GM19463 (cell line): Measurements from ENCODE around the gene KISS1.

Experiments
- ATAC-seq: cut with Tn5 transposase; IDR thresholded peaks from one replicate; pipeline ENCODE4 v1.9.1; 2021; ENCODE audit warnings: mild to moderate bottlenecking, moderate library complexity; ENCODE audit not compliant: unreplicated experiment

Gene KISS1

DNA sequence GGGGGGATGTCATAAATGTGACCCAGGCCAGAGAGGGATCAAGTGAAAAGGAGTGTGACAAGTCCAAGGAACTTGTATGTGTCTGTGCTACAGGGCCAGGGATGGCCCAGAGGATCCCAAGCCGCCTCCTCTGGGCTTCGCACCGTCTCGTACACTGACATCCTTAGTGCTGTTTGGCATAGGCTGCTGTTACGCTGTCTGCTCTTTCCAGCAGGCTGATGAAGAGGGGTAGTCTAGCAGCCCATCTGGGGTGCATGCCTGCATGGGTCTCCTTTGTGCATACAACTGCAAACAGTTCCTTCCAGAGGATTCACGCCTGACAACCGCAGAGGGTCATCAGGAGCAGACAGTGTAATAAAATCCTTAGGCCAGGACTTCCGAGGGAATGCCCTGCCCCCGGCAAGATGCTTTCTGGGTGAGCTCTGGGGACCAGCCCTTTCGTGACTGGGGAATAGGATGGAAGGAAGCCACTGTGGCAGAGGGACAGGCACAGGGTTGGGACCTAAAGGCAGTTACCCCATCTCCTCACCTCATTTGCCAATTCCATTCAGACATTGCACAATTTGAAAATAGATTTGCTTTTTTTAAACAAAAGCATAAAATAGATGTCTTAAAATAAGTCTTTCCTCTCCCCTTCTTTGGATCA lies 23.8 kb upstream of the KISS1 start:
- ATAC-seq, result no peak

DNA sequence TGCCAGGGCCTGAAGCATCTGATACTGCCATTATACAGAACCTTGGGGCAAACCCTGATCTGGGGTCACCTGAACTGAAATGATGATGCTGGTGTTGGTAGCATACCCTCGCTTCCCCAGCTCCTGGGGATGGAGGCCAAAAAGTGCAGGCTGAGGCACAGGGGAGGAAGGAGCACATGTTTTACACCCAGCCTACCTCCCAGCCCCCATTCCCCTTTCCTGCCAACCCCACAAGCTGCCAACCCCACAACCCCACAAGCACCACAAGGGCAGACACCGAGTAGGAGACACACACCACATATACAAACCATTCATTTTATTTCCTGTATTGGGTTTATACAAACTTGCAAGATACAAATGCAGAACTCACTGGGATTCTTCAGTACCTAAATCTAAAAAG lies 22.3 kb upstream of the KISS1 start:
- no peak for ATAC-seq

GRCh38 chr1:204217648-204218000 lies 21.3 kb upstream of the KISS1 start:
- no peak for ATAC-seq

- ATAC-seq, result no peak
Observed at GRCh38 chr1:204216880-204217647, 20.8 kb upstream of the KISS1 start.

DNA sequence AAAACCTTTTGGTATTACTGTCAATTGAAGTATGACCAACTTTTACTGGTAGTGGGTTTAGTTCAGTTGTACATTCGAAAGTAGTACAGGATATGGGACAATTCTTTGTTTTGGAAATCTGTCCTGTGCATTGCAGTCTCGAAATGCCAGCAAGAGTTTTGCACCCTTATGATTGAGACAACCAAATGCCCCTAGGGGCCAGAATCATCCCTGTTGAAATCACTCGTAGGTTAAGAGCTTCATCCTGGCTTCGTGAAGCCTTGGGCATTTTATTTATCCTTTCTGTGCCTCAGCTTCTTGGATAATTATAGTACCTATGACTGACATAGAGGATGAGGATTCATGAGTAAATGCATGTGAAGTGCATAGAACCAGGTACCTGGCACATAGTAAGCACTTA lies 19.9 kb upstream of the KISS1 start:
- ATAC-seq, result no peak

DNA sequence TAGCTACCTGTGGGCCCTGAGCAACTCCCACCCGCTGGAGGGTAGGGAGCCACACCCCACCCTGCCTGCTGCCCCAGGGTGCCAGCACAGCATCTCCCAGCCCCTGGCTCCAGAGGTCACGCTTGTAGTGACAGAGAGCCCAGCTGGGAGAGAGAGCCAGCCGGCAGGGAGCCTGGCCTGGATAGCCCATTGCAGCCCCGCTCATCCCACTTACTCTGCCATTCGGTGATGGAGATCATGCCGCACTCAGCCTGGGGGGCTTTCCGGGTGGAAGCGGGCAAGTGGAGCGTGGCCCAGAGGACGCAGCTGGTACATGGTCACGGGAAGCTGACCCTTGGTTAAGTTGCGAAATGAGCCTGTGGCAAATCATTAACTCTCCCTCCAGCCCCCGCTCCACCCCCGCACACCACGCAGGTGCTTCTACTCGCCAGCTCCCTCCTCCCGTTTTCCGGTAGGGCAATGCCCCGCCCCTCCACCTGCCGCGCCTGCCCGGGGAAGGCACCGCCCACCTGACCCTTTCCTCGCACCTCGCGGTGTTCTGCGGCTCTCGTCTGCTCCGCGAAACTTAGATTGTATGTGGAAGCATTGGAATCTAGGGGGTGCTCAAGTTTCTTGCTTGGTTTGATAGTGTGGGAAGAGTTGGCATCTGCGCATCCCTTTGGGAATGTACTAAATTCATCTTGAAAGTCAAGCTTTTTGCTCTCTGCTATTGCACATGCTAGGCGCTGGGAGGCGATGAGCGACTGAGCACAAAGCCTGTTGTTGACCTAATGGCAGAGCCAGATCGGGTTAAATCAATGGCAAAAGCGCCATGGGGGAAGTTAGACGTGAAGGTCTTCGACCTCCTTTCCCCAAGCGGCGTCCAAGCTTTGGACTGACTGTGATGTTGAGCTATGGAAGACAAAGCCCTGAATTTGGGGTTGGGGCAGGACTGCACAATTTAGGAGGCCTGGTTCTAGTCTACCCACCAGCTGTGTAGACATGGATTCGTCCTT lies 17.7 kb upstream of the KISS1 start, which contains the start of gene GOLT1A:
Gene GOLT1A, minus strand, starts transcription at position 321 of the 995 bp plus-strand sequence. Its CDS starts 82 bp downstream, at position 239.
- ATAC-seq, result peak; percentile 78

DNA sequence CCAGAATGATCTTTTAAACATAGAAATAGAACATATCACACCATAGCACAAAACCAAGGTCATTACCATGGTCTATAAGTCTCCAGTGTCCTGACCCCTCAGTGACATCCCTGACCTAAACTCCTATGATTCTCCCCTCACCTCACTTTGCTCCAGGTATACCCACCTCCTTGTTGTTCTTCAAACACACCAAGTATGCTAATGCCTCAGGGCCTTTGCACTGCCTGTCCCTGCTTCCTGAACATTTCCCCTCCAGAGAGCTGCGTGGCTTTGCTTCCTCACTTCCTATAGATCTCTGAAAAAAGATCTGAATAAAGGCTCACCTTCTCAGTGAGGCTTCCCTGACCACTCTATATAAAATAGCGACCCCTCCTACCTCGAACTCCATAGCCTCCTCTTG lies 16.4 kb upstream of the KISS1 start:
- no peak for ATAC-seq

- no peak for ATAC-seq
Observed at GRCh38 chr1:204211046-204211445, 14.8 kb upstream of the KISS1 start.

GRCh38 chr1:204207136-204207616 lies 10.9 kb upstream of the KISS1 start:
- ATAC-seq, result no peak

- no peak for ATAC-seq
Observed at GRCh38 chr1:204206121-204206520, 9.8 kb upstream of the KISS1 start.

DNA sequence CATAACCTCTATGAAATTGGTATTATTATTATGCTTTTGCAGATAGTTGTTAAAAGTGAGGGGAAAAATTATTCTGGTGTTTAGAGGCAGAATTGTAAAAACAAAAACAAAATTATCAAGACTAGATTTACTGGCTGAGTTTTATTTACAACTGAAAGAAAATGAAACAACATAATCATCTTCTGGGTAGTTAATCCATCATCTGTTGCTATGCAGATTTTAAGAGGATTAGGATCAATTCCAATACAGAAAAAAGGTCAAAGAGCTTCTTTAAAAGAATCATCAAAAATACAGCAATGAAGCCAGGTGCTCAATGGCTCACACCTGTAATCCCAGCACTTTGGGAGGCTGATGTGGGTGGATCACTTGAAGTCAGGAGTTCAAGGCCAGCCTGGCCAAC lies 9.2 kb upstream of the KISS1 start:
- no peak for ATAC-seq

DNA sequence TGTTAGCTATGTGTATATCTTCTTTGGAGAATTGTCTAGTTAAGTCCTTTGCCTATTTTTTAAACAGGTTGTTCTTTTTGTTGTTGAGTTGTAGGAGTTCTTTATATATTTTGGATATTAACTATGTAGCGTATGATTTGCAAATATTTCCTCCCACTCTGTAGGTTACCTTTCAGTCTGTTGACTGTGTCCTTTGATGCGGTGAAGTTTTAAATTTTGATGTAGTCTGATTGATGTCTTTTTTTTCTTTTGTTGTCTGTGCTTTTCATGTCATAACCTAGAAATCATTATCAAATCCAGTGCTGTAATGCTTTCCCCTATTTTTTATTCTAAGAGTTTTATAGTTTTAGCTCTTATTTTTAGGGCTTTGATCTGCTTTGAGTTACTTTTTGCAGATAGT lies 8.7 kb upstream of the KISS1 start:
- no peak for ATAC-seq

- no peak for ATAC-seq
Observed at GRCh38 chr1:204203206-204203767, 7.0 kb upstream of the KISS1 start.

- no peak for ATAC-seq
Observed at GRCh38 chr1:204202481-204202880, 6.2 kb upstream of the KISS1 start.

DNA sequence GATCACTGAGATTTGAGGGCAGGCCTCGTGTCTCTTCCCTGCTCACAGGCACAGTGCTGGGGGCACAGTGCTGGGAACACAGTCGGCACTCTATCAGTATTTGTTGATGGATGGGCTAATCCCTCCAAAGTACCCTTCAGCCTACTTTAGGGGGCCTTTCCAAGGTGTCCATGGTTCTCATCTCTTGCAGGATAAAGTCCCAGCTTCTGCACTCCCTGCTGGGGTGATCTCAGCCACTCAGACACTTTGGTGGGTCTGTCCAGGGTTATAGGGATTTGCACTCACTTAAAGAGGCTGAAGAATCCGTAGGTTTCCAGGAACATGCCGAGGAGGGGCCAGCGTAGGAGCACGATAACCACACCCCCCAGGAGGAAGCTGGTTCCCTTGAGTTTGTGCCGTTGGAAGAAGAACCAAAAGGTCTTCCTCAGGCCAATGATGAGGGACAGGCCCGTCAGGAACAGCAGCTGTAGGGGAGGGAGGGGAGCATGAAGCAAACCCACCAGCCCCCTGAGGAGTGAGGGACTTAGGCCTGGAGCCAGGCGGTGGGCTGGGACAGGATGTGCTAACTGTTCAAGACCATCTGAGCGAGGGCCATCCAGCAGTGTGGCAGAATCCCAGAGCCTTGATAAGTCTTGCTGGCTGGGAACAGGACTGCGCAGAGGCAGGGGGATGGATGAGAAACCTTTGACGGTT lies 5.2 kb upstream of the KISS1 start:
- no peak for ATAC-seq

DNA sequence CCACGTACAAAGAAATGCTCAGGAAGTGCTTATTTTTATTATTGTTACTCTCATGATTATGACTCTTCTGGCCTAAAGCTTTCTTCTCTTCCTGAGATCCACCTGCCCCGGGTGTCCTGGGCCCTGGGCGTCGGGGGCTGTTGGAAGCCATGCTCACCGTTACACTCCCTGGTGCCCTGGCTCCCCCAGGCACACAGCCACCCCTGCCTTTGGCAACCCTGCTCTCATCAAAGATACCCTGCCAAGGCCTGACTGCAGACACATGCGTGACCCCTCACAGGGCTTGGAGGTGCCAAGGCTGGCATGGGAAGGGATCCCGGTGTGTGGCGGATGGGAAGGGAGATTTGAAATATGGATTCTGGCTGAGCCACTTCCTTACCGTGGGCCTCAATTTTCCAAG lies 3.3 kb upstream of the KISS1 start:
- ATAC-seq, result no peak

- no peak for ATAC-seq
Observed at GRCh38 chr1:204198348-204199340, 2.4 kb upstream of the KISS1 start.

- ATAC-seq, result no peak
Observed at GRCh38 chr1:204197068-204197467, 777 bp upstream of the KISS1 start.

DNA sequence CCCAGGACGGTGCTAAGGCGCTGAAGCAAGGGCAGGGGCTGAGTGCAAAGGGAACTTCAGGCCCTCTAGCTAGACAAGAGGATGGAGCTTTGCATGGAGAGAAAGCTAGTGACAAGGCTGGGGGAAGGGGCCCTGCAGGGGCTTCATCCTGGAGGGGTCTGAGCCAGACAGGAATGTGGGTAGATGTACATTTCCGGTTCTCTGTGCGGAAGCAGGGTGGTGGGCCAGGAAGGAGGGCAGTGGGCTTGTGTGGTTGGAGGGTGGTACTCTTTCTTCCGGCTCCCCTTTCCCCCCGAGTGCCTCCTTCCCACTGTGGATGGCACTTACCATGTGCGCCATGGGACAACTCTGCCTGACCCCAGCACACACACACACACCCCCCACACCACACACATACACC lies 1.5 kb downstream of the KISS1 start:
- no peak for ATAC-seq
